GDM1 (cell line): Measurements from ENCODE around the gene PLPP4.

Experiments
- DNase-seq: peaks from one replicate; lab custom pipeline; 2025; lab: John Stamatoyannopoulos, UW

The PLPP4 gene

GRCh38 chr10:120517881-120518484 lies 61.0 kb downstream of the PLPP4 start:
- no peak for DNase-seq

GRCh38 chr10:120521880-120522279 lies 64.9 kb downstream of the PLPP4 start:
- DNase-seq, result no peak

DNA sequence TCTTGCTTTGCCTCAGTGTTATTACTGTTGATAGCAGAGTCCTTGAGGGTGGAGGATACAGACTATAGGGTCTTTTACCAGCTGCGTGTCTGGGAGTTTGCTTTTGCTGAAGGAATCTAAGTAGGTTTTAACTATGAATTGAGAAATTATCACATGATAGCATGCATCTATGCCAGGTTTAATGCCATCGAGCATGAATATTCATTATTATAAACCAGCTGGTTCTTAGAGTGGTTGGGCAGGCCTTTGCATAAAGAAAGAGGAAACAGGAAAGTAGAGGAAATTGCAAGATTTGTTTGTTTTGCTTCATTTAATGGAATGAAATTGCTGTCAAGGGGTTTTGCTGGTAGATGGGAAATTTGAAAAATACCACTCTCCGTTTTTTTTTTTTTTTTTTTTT lies 70.7 kb downstream of the PLPP4 start:
- no peak for DNase-seq

GRCh38 chr10:120530699-120531098 lies 73.7 kb downstream of the PLPP4 start:
- no peak for DNase-seq

DNA sequence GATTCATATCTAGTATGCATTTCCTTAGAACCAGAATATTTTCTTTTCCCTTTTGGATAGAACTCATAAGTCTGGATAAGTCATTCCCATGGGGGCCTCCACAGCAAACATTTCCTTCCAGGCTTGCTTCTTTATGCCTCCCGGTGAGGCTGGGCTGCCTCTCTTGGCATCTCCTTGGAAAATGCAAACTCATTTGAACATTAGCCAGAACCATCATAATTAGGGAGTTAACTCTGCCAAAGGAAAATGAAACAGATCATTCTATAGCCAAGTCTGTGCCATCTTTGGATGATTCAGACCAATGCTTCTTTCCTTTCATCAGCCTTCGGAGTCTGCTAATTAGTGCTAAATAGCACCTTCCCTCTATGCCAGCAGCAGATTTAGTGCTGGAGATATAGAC lies 81.1 kb downstream of the PLPP4 start:
- DNase-seq, result no peak

DNA sequence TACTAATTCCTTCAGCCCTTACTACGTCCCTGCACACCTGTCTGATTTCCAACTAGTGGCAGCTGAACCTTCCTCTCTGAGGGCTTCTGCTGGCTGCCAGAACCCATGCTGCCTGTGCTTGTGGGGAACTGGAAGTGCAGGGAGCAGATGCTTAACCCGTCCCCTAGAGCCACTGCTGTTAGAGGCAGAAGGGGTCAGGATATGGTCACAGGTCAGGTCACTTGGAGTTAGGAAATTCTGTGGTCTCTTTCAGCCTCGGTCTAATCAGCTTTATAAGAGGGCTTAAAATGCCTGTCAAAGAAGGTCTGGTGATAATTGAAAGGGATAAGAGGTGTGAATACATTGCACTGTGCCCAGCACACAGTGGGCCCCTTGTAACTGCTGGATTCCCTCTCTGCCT lies 82.0 kb downstream of the PLPP4 start:
- no peak for DNase-seq

DNA sequence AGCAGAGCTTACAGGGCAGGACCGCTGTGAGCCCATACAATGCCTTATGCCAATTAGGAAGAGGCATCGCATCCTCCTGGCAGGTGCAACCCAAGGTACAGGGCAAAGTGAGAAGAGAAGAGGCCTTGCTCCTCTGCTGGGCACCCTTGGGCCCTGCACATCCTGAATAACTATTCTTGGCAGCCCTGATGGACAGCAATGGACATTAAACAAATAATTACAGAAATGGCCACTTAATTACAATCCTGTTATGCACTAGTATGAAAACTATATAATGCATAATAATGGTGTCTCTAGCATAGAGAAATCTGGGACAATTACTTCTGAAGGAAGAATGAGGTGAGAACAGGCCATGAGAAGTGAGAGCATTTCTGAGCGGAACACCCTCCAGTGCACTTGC lies 83.5 kb downstream of the PLPP4 start:
- DNase-seq, result no peak

- no peak for DNase-seq
These were observed 85.0 kb downstream of the PLPP4 start for GRCh38 chr10:120541984-120542383.

DNA sequence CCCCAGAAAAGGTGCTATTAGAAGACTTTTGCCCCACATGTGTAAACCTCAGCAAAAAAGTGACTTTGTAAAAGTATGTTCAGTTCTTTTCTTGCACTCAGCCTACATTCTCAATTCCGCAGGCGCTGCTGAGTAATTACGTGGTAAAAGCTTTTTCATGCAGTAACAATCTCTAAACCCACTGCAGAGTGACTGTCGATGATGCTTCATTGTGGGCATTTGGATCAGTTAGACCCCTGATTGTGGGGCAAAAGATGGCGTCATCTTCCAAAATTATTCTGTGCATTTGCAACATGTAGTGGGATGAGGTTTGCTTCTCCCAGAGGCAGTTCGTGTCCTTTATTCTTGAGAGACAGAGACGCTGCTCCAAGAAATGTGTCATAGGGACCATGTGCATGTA lies 85.6 kb downstream of the PLPP4 start:
- DNase-seq, result no peak

- DNase-seq, result no peak
These were observed 86.3 kb downstream of the PLPP4 start for GRCh38 chr10:120543291-120543690.

- no peak for DNase-seq
These were observed 91.2 kb downstream of the PLPP4 start for GRCh38 chr10:120548210-120548609.

DNA sequence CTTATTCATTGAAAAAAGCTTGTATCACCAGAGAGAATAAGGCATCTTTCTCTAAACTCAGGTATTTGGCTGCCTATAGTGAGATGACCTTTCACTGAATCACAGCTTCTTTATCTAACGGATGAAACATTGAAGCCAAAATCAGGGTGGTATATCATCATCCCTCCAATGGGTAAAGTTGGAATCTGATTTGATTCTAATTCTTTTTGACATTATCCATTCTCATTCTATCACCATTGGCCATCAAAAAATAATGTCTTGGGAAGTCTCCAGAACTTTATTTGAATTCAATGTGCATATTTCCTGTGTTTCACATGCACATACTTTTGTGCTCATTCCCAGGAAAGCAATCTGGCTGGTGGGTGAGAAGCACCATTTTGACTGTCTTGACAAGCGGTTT lies 95.2 kb downstream of the PLPP4 start:
- no peak for DNase-seq

- DNase-seq, result no peak
These were observed 96.9 kb downstream of the PLPP4 start for GRCh38 chr10:120553911-120554310.

GRCh38 chr10:120555436-120555835 lies 98.4 kb downstream of the PLPP4 start:
- no peak for DNase-seq

- DNase-seq, result no peak
These were observed 99.0 kb downstream of the PLPP4 start for GRCh38 chr10:120555842-120556532.

DNA sequence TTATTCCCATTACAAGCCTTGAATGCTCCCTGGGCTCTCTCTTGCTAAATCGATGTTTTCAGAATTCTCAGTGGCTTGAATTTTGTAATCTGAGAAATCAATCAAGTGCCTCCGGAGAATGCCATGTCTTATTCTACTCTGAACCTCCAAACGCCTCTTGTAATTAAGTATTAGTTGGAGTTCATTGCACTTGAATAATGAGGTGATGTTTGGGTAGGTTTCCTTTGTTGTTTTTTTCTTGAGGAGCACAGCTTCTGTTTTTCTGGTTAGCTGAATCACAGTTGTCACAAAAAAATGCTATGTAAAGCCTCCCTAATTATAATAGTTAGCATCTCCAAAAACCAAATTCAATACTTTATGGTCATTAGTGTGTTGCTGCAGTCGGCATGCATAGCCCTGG lies 100.3 kb downstream of the PLPP4 start:
- no peak for DNase-seq

GRCh38 chr10:120559800-120560199 lies 102.8 kb downstream of the PLPP4 start:
- DNase-seq, result no peak

DNA sequence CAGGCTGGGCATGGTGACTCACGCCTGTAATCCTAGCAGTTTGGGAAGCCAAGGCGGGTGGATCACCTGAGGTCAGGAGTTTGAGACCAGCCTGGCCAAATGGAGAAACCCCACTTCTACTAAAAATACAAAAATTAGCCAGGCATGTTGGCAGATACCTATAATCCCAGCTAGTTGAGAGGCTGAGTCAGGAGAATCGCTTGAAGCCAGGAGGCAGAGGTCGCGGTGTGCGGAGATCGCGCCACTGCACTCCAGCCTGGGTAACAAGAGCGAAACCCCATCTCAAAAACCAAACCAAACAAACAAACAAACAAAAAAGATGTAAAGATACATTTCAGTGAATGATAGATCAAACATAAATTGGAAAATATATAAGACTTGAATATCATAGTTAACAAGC lies 105.9 kb downstream of the PLPP4 start:
- no peak for DNase-seq

DNA sequence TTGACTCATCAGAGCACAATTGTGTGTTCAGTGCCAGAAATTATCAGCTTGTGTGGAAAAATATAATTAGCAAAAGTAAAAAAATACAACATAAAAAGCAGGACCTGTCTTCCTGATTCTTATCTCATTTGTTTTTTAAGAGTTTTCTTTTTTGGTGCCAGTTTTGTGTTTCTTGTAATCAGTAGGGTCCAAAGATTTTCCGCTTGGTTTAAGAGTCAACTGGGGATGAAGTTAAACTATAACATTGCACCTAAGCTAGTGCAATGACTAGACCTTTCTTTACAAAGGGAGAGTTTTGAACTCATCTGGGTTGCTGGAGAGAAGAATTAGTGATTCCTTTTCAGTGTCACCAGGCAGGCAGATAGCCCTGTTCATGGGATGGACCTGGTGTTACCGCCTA lies 113.4 kb downstream of the PLPP4 start:
- DNase-seq, result no peak

- DNase-seq, result no peak
These were observed 114.2 kb downstream of the PLPP4 start for GRCh38 chr10:120571266-120571665.

DNA sequence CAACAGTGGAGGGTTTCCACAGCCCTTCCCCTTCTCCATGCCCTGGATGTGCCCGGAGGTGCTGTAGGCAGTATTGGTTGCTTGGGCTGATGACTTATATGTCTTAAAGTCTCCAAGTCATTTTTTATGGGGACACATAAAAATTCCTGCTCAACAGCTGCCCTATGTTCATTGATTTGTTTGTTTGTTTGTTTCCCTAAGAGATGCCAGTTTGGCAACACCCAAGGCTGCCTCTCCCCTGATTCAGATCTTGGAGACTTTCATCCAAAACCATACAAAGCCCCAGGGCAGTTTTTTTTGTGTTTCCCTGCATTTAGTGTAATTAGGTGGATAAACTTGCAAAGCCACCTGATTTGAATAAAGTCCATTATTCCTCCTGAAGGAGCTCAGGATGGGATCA lies 115.3 kb downstream of the PLPP4 start:
- no peak for DNase-seq

GRCh38 chr10:120573355-120573754 lies 116.3 kb downstream of the PLPP4 start:
- no peak for DNase-seq

GRCh38 chr10:120574981-120575380 lies 118.0 kb downstream of the PLPP4 start:
- DNase-seq, result no peak

GRCh38 chr10:120575411-120575810 lies 118.4 kb downstream of the PLPP4 start:
- DNase-seq, result no peak
